ENCODE data around the gene GPR183. TPM values are rescaled to one million over a fixed set of nuclear protein-coding genes. Genes with fewer than 3 reads are reported as not detected.

The GPR183 gene
- total and polyA plus RNA-seq, 10 of the 15 experiments (the other 5 are each of a cell fraction or from before 2014, with no cell fraction given), result 134 to 669 (median 225) TPM

GRCh38 chr13:99314640-99315176, 7.5 kb upstream of the GPR183 start (continued):
- TF ChIP-seq KAT2A (conservative IDR thresholded peaks at IDR 0.05; ENCODE audit: control insufficient read depth, low read depth, low read length), result no peak
- no peak for TF ChIP-seq ATF7 (IDR thresholded peaks at IDR 0.05; ENCODE audit: low read depth)
- no peak for TF ChIP-seq IKZF1 (conservative IDR thresholded peaks at IDR 0.05)
- TF ChIP-seq, protein P1, sequence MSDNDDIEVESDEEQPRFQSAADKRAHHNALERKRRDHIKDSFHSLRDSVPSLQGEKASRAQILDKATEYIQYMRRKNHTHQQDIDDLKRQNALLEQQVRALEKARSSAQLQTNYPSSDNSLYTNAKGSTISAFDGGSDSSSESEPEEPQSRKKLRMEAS (IDR thresholded peaks at IDR 0.05; ENCODE audit: low read depth, low read length), result no peak
- TF ChIP-seq MXI1 (IDR thresholded peaks at IDR 0.05; ENCODE audit: low read depth, low read length), result no peak
- TF ChIP-seq RFX5 (IDR thresholded peaks at IDR 0.05; ENCODE audit: low read depth, low read length), result no peak
- no peak for TF ChIP-seq NFYB (IDR thresholded peaks at IDR 0.05; ENCODE audit: insufficient read depth, low read depth, low read length)
- no peak for TF ChIP-seq EGR1 (IDR thresholded peaks at IDR 0.05; ENCODE audit: borderline replicate concordance in 1 of 2, low read depth in 2 of 2, low read length in 2 of 2)
- no peak for TF ChIP-seq ZBTB4 (CRISPR knock-in tag; IDR thresholded peaks at IDR 0.05)
- TF ChIP-seq JUND (IDR thresholded peaks at IDR 0.05; ENCODE audit: low read depth, low read length), result no peak
- TF ChIP-seq ZNF622 (IDR thresholded peaks at IDR 0.05), result no peak
- no peak for TF ChIP-seq SIN3A (IDR thresholded peaks at IDR 0.05; ENCODE audit: low read depth, low read length)

Data from GM12878 (cell line).